ENCODE results near the gene PKN3.

Gene PKN3

DNA sequence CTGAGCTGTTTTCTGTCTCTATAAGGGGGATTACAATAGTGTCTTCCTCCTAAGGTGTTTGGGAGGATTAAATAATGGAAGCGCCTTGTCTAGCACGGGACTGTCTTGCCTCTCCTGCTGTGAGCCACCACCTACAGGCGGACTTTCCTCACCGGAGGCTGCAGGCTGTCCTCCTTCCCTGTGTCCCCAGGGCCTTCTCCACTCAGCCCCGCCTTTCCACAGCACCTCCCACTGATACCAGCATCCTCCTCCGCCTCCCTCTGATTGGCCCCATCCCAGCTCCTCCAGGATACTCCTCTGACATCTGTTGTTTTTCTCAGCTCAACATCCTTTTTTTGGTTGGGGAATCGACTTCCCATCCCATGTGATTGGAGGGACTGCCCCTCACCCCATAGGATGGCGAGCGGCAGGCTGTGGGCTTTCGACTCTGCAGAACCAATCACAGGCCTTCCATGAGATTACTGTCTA is 22.5 kb downstream of the PKN3 start:
- TF ChIP-seq CTCF (IDR thresholded peaks at IDR 0.05) = peak; percentile 30
- no peak for TF ChIP-seq ZFX (IDR thresholded peaks at IDR 0.05; ENCODE audit: borderline replicate concordance)

DNA sequence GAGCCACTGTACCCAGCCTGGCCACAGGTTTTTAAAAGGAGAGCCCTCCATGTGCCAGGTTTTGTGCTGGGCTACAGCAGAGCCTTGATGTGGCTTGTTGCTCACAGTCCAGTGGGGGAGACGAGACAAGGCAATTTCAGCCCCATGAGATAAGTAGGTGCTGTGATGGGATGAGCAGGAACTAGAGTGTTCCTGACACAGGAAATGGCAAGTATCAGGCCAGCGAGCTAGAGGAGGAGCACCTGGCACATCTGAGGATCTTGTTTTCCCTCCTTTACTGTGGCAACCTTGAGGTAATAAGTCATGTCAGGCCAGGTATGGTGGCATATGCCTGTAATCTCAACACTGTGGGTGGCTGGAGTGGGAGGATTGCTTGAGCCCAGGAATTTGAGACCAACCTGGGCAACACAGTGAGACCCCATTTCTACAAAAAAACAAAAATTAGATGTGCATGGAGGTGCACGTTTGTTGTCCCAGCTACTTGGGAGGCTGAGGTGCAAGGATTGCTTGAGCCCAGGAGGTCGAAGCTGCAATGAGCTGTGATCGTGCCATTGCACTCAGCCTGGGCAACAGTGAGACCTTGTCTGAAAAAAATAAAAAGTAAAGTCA is 25.4 kb downstream of the PKN3 start:
- no peak for TF ChIP-seq CTCF (IDR thresholded peaks at IDR 0.05)
- TF ChIP-seq ZFX (IDR thresholded peaks at IDR 0.05; ENCODE audit: borderline replicate concordance) = no peak
- no peak overlapping the region for H3K27ac ChIP-seq

More for the DNA sequence above, 22.5 kb downstream of the PKN3 start:
- H3K27ac ChIP-seq = peak overlapping the region; percentile 94

GRCh38 chr9:128728298-128728697 is 26.0 kb downstream of the PKN3 start:
- H3K27ac ChIP-seq = no peak overlapping the region
- no peak for TF ChIP-seq ZFX (IDR thresholded peaks at IDR 0.05; ENCODE audit: borderline replicate concordance)
- no peak for TF ChIP-seq CTCF (IDR thresholded peaks at IDR 0.05)

- no peak overlapping the region for H3K27ac ChIP-seq
- TF ChIP-seq CTCF (IDR thresholded peaks at IDR 0.05) = no peak
- TF ChIP-seq ZFX (IDR thresholded peaks at IDR 0.05; ENCODE audit: borderline replicate concordance) = no peak
These were observed 27.0 kb downstream of the PKN3 start for GRCh38 chr9:128729302-128729701.

GRCh38 chr9:128729766-128730517 is 27.6 kb downstream of the PKN3 start:
- no peak for TF ChIP-seq ZFX (IDR thresholded peaks at IDR 0.05; ENCODE audit: borderline replicate concordance)
- TF ChIP-seq CTCF (IDR thresholded peaks at IDR 0.05) = no peak
- no peak overlapping the region for H3K27ac ChIP-seq

- no peak for TF ChIP-seq CTCF (IDR thresholded peaks at IDR 0.05)
- no peak for TF ChIP-seq ZFX (IDR thresholded peaks at IDR 0.05; ENCODE audit: borderline replicate concordance)
- no peak overlapping the region for H3K27ac ChIP-seq
These were observed 28.8 kb downstream of the PKN3 start for GRCh38 chr9:128731093-128731492.

DNA sequence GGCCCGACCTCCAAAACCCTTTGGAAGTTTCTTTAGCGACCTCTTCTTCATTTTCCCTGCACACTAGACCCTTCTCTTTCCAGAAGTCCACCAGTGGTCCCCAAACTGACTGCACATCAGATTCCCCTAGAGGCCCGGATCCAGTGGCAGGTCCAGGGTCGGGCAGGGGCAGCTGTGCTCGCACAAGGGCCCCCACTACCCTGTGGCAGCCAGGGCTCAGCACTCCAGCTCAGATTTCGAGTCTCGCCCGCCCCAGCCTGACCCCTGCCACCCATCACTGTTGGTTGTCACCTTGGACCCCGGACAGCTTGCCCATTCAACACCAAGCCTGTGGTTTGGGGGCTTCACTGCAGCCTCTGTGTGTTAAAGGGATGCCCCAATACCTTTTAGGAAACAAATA is 29.4 kb downstream of the PKN3 start:
- no peak for TF ChIP-seq CTCF (IDR thresholded peaks at IDR 0.05)
- TF ChIP-seq ZFX (IDR thresholded peaks at IDR 0.05; ENCODE audit: borderline replicate concordance) = no peak
- H3K27ac ChIP-seq = no peak overlapping the region
